ENCODE measurements around the gene RAB22A.

RAB22A gene

GRCh38 chr20:58309591-58310290 is at the start of gene RAB22A:
Gene RAB22A, plus strand, starts transcription at chr20:58309715. Its CDS starts 262 bp downstream, at chr20:58309977.
- DNase-seq: peak; percentile 61

GRCh38 chr20:58260006-58260405 is 49.5 kb upstream of the RAB22A start:
- no peak for DNase-seq

- no peak for DNase-seq
Measured at GRCh38 chr20:58261660-58262059, 47.9 kb upstream of the RAB22A start.

- no peak for DNase-seq
Measured at GRCh38 chr20:58264271-58264670, 45.2 kb upstream of the RAB22A start.

GRCh38 chr20:58267389-58268215 is 41.9 kb upstream of the RAB22A start:
- no peak for DNase-seq

- no peak for DNase-seq
Measured at GRCh38 chr20:58268421-58268821, 41.1 kb upstream of the RAB22A start.

- no peak for DNase-seq
Measured at GRCh38 chr20:58268936-58269619, 40.4 kb upstream of the RAB22A start.

GRCh38 chr20:58271606-58272351 is 37.7 kb upstream of the RAB22A start:
- peak; percentile 27 for DNase-seq

- no peak for DNase-seq
Measured at GRCh38 chr20:58274384-58274783, 35.1 kb upstream of the RAB22A start.

GRCh38 chr20:58277107-58277506 is 32.4 kb upstream of the RAB22A start:
- no peak for DNase-seq

- DNase-seq: no peak
Measured at GRCh38 chr20:58277578-58278472, 31.7 kb upstream of the RAB22A start.

GRCh38 chr20:58286729-58287128 is 22.8 kb upstream of the RAB22A start:
- DNase-seq: no peak

GRCh38 chr20:58287638-58288037 is 21.9 kb upstream of the RAB22A start:
- no peak for DNase-seq

- no peak for DNase-seq
Measured at GRCh38 chr20:58289143-58289542, 20.4 kb upstream of the RAB22A start.

- no peak for DNase-seq
Measured at GRCh38 chr20:58293453-58293852, 16.1 kb upstream of the RAB22A start.

GRCh38 chr20:58294497-58295455 is 14.7 kb upstream of the RAB22A start:
- no peak for DNase-seq

GRCh38 chr20:58296051-58296837 is 13.3 kb upstream of the RAB22A start:
- no peak for DNase-seq

- no peak for DNase-seq
Measured at GRCh38 chr20:58297394-58297793, 12.1 kb upstream of the RAB22A start.

- DNase-seq: no peak
Measured at GRCh38 chr20:58300321-58300720, 9.2 kb upstream of the RAB22A start.

GRCh38 chr20:58303547-58303946 is 6.0 kb upstream of the RAB22A start:
- DNase-seq: no peak

All from NCI-H1105 (cell line).